NCI-H1694 (cell line): ENCODE results near the gene UPF3A.
"Not testable (repeated sequence)": the region's sequence is repeated elsewhere in the genome, so short reads cannot be mapped to it uniquely, and the experiment has no call there.

Source experiments
- DNase-seq: peaks from one replicate; lab custom pipeline; 2025; lab: John Stamatoyannopoulos, UW

UPF3A gene

GRCh38 chr13:114281351-114282040 lies at the start of gene UPF3A:
TSS of gene UPF3A (plus strand) at chr13:114281601. CDS start at chr13:114281640, 39 bp downstream.
- DNase-seq: peak; percentile 83

GRCh38 chr13:114231886-114232285 lies 49.5 kb upstream of the UPF3A start:
- no peak for DNase-seq

- DNase-seq: no peak
Measured at GRCh38 chr13:114234266-114234644, 47.1 kb upstream of the UPF3A start.

- DNase-seq: peak; percentile 89
Measured at GRCh38 chr13:114234645-114235421, 46.6 kb upstream of the UPF3A start, which contains the start of gene CDC16. TSS of gene CDC16 (plus strand) at chr13:114234897. CDS start at chr13:114235085, 188 bp downstream.

- DNase-seq: no peak
Measured at GRCh38 chr13:114235697-114236096, 45.7 kb upstream of the UPF3A start.

- no peak for DNase-seq
Measured at GRCh38 chr13:114236227-114236626, 45.2 kb upstream of the UPF3A start.

- no peak for DNase-seq
Measured at GRCh38 chr13:114237415-114238112, 43.8 kb upstream of the UPF3A start.

- DNase-seq: no peak
Measured at GRCh38 chr13:114241918-114242317, 39.5 kb upstream of the UPF3A start.

GRCh38 chr13:114243971-114244370 lies 37.4 kb upstream of the UPF3A start:
- no peak for DNase-seq

GRCh38 chr13:114244637-114245036 lies 36.8 kb upstream of the UPF3A start:
- DNase-seq: no peak

- no peak for DNase-seq
Measured at GRCh38 chr13:114248011-114248410, 33.4 kb upstream of the UPF3A start.

GRCh38 chr13:114249077-114249476 lies 32.3 kb upstream of the UPF3A start:
- no peak for DNase-seq

GRCh38 chr13:114251639-114252440 lies 29.6 kb upstream of the UPF3A start:
- not testable (repeated sequence) for DNase-seq

- DNase-seq: no peak
Measured at GRCh38 chr13:114256547-114256946, 24.9 kb upstream of the UPF3A start.

GRCh38 chr13:114257014-114257413 lies 24.4 kb upstream of the UPF3A start:
- DNase-seq: no peak

GRCh38 chr13:114258589-114258988 lies 22.8 kb upstream of the UPF3A start:
- no peak for DNase-seq

GRCh38 chr13:114259374-114259773 lies 22.0 kb upstream of the UPF3A start:
- no peak for DNase-seq

- DNase-seq: no peak
Measured at GRCh38 chr13:114259974-114260373, 21.4 kb upstream of the UPF3A start.

GRCh38 chr13:114260814-114261213 lies 20.6 kb upstream of the UPF3A start:
- DNase-seq: no peak

- no peak for DNase-seq
Measured at GRCh38 chr13:114261328-114261965, 20.0 kb upstream of the UPF3A start.

GRCh38 chr13:114263578-114263977 lies 17.8 kb upstream of the UPF3A start:
- no peak for DNase-seq
